ENCODE measurements around the gene OTOGL. TPM values are rescaled to one million over a fixed set of nuclear protein-coding genes. Genes with fewer than 3 reads are reported as not detected.

Gene OTOGL
- polyA plus RNA-seq, 2 of the 4 experiments (the other 2 are of a cell fraction): 0.04 TPM; not detected in 1

DNA sequence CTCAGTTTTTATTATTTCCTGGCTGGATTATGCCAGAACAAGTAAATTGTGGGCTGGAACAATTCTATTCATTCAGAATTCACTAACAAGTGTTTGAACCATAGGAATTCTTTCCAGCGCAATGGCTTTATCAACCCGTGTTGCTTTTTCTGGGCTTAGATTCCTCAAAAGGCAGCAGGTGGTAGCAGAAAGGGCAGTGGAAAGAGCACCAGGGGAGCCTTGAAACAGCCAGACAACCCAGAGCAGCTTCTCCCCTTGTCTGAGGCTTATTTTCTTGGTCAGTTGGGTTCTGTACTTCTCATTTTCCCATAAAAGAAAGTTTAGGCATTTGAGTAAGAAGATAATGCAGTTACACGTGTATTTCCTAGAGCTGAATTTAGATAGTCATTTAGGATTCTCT is 130.7 kb downstream of the OTOGL start:
- TF ChIP-seq, protein P1, sequence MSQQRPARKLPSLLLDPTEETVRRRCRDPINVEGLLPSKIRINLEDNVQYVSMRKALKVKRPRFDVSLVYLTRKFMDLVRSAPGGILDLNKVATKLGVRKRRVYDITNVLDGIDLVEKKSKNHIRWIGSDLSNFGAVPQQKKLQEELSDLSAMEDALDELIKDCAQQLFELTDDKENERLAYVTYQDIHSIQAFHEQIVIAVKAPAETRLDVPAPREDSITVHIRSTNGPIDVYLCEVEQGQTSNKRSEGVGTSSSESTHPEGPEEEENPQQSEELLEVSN (IDR thresholded peaks at IDR 0.05; ENCODE audit: borderline replicate concordance, low read depth): no peak
- no peak for TF ChIP-seq POLR2AphosphoS2 (conservative IDR thresholded peaks at IDR 0.05; ENCODE audit: low read length)
- Histone ChIP-seq H3K27ac (no peak overlapping the region), H3K4me2 (no peak overlapping the region), H3K4me3 (no peak overlapping the region), H3K4me1 (no peaks in the 10 kb centered on the region), H3K9me3 (no peaks in the 10 kb centered on the region)
- DNase-seq (ENCODE audit: low read depth in 1 of 2, low spot score in 1 of 2): no peak
- ChIA-PET CTCF (no interaction called here), POLR2A (no interaction called here)
- no peak for ATAC-seq
- WGBS (ENCODE audit: missing lambda C conversion rate): 62% methylated on average over 3 of the region's 3 CpGs
- no peak for FAIRE-seq

GRCh38 chr12:80232837-80233236 is 133.5 kb downstream of the OTOGL start:
- Histone ChIP-seq H3K9me3 (no peaks in the 10 kb centered on the region), H3K27ac (no peak overlapping the region), H3K4me2 (no peak overlapping the region), H3K4me3 (no peak overlapping the region), H3K4me1 (no peaks in the 10 kb centered on the region)
- no peak for DNase-seq (ENCODE audit: low read depth in 1 of 2, low spot score in 1 of 2)
- ChIA-PET POLR2A (no interaction called here), CTCF (interaction anchor here (1.3 kb wide), 1 partner anchor 37 kb away, joined by 7 read pairs; no protein-coding TSS in a partner anchor)
- no peak for FAIRE-seq
- 63% methylated on average over 1 of the region's 1 CpG for WGBS (ENCODE audit: missing lambda C conversion rate)
- no peak for ATAC-seq
- no peak for TF ChIP-seq ZC3H11A (IDR thresholded peaks at IDR 0.05)
- TF ChIP-seq HOXB5 (CRISPR knock-in tag; IDR thresholded peaks at IDR 0.05): no peak
- no peak for TF ChIP-seq CBX8 (IDR thresholded peaks at IDR 0.05)
- TF ChIP-seq FOSB (CRISPR knock-in tag; IDR thresholded peaks at IDR 0.05): no peak
- TF ChIP-seq KDM5A (IDR thresholded peaks at IDR 0.05): no peak
- TF ChIP-seq NPAS2 (CRISPR knock-in tag; IDR thresholded peaks at IDR 0.05; ENCODE audit: borderline replicate concordance): no peak
- TF ChIP-seq MAZ (IDR thresholded peaks at IDR 0.05; ENCODE audit: borderline replicate concordance, low read depth, low read length): no peak
- no peak for TF ChIP-seq ZSCAN20 (CRISPR knock-in tag; IDR thresholded peaks at IDR 0.05)
- TF ChIP-seq RFX5 (IDR thresholded peaks at IDR 0.05): no peak
- no peak for TF ChIP-seq ZFP36 (IDR thresholded peaks at IDR 0.05; ENCODE audit: borderline replicate concordance, partially characterized antibody)
- no peak for TF ChIP-seq MAX (IDR thresholded peaks at IDR 0.05)
- TF ChIP-seq CBX2 (IDR thresholded peaks at IDR 0.05; ENCODE audit: borderline replicate concordance, low read depth): no peak
- TF ChIP-seq BHLHE40 (IDR thresholded peaks at IDR 0.05; ENCODE audit: low read depth, low read length): no peak
- TF ChIP-seq ATOH8 (CRISPR knock-in tag; IDR thresholded peaks at IDR 0.05; ENCODE audit: low read depth): no peak

GRCh38 chr12:80233926-80234325 is 134.6 kb downstream of the OTOGL start:
- H3K27ac ChIP-seq: no peak overlapping the region
- ChIA-PET POLR2A (no interaction called here), CTCF (interaction anchor here (0.9 kb wide), 1 partner anchor 10 kb away, joined by 3 read pairs; no protein-coding TSS in a partner anchor)
- FAIRE-seq (no peak), DNase-seq (ENCODE audit: low read depth in 1 of 2, low spot score in 1 of 2) (no peak), ATAC-seq (no peak)
- H3K4me3 ChIP-seq: no peak overlapping the region
- no peak overlapping the region for H3K4me2 ChIP-seq
- H3K4me1 ChIP-seq: no peaks in the 10 kb centered on the region
- no peak for TF ChIP-seq PHF8 (IDR thresholded peaks at IDR 0.05; ENCODE audit: borderline replicate concordance, low read depth)
- no peaks in the 10 kb centered on the region for H3K9me3 ChIP-seq

DNA sequence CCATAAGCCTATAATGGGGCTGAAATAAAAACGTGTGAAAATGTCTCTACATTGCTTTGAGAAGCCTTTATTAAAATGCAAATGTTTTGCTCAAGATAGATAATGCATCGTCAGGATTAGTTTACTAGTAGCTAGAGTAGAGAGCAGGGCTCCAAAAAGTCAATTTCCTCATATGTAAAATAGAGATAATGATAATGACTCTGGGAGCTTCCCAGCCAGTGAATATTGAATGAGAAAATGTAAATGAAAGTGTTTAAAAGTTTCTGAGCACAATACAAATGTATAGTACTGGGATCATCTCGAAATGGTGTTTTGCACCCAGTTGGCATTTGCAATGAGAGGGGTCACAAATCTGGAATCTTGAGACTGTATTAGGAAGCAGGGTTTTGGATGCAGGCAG is 135.3 kb downstream of the OTOGL start:
- H3K27ac ChIP-seq: no peak overlapping the region
- no peak for FAIRE-seq
- WGBS (ENCODE audit: missing lambda C conversion rate): 42% methylated on average over 3 of the region's 3 CpGs
- H3K4me1 ChIP-seq: no peaks in the 10 kb centered on the region
- no peak for ATAC-seq
- no peaks in the 10 kb centered on the region for H3K9me3 ChIP-seq
- DNase-seq (ENCODE audit: low read depth in 1 of 2, low spot score in 1 of 2): no peak
- H3K4me3 ChIP-seq: no peak overlapping the region
- ChIA-PET POLR2A (no interaction called here), CTCF (interaction anchor here (0.9 kb wide), 1 partner anchor 35 kb away, joined by 3 read pairs; no protein-coding TSS in a partner anchor)
- no peak overlapping the region for H3K4me2 ChIP-seq
- no peak for TF ChIP-seq JUNB (IDR thresholded peaks at IDR 0.05)
- no peak for TF ChIP-seq HOXA7 (CRISPR knock-in tag; IDR thresholded peaks at IDR 0.05)
- no peak for TF ChIP-seq SREBF2 (IDR thresholded peaks at IDR 0.05)
- TF ChIP-seq ESRRA (IDR thresholded peaks at IDR 0.05; ENCODE audit: borderline replicate concordance, low read length): no peak
- TF ChIP-seq, protein P2, sequence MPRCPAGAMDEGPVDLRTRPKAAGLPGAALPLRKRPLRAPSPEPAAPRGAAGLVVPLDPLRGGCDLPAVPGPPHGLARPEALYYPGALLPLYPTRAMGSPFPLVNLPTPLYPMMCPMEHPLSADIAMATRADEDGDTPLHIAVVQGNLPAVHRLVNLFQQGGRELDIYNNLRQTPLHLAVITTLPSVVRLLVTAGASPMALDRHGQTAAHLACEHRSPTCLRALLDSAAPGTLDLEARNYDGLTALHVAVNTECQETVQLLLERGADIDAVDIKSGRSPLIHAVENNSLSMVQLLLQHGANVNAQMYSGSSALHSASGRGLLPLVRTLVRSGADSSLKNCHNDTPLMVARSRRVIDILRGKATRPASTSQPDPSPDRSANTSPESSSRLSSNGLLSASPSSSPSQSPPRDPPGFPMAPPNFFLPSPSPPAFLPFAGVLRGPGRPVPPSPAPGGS (IDR thresholded peaks at IDR 0.05): no peak
- no peak for TF ChIP-seq TP53 (CRISPR knock-in tag; IDR thresholded peaks at IDR 0.05)
- TF ChIP-seq CHD2 (IDR thresholded peaks at IDR 0.05; ENCODE audit: low read length, partially characterized antibody): no peak
- TF ChIP-seq HMGXB4 (CRISPR knock-in tag; IDR thresholded peaks at IDR 0.05; ENCODE audit: borderline replicate concordance): no peak
- no peak for TF ChIP-seq RNF2 (IDR thresholded peaks at IDR 0.05; ENCODE audit: borderline replicate concordance, low read depth)
- TF ChIP-seq ATOH8 (CRISPR knock-in tag; IDR thresholded peaks at IDR 0.05; ENCODE audit: low read depth): no peak
- TF ChIP-seq FOXS1 (CRISPR knock-in tag; IDR thresholded peaks at IDR 0.05): no peak
- no peak for TF ChIP-seq NFE2L2 (conservative IDR thresholded peaks at IDR 0.05; ENCODE audit: low read length)
- TF ChIP-seq CBX2 (IDR thresholded peaks at IDR 0.05; ENCODE audit: borderline replicate concordance, low read depth): no peak
